ENCODE measurements around the gene GP5.
A peak's percentile ranks its signal among the peaks of the same experiment; 100 is the strongest.

GP5 gene

GRCh38 chr3:194401346-194401745, 2.3 kb upstream of the GP5 start:
- FAIRE-seq: no peak

GRCh38 chr3:194399874-194400411, 877 bp upstream of the GP5 start:
- TF ChIP-seq PAX5 (IDR thresholded peaks at IDR 0.05; ENCODE audit: insufficient read depth, low read length, severe bottlenecking): no peak
- peak; percentile 18; the same call in 1 of the 2 replicates for TF ChIP-seq SPI1 (IDR thresholded peaks at IDR 0.05; ENCODE audit: low read depth, low read length)
- DNase-seq (ENCODE audit: insufficient read length, low spot score) (no peak), FAIRE-seq (no peak)

More at GRCh38 chr3:194401346-194401745, 2.3 kb upstream of the GP5 start:
- TF ChIP-seq POLR2AphosphoS5 (IDR thresholded peaks at IDR 0.05; ENCODE audit: low read depth, low read length) (peak; percentile 23; the same call in 1 of the 2 replicates), TAF1 (IDR thresholded peaks at IDR 0.05; ENCODE audit: low read depth, low read length) (no peak), POLR2A (IDR thresholded peaks at IDR 0.05; ENCODE audit: low read depth, low read length) (no peak), PAX5 (IDR thresholded peaks at IDR 0.05; ENCODE audit: insufficient read depth, low read length, severe bottlenecking) (no peak), SPI1 (IDR thresholded peaks at IDR 0.05; ENCODE audit: low read depth, low read length) (no peak)
- no peak for DNase-seq (ENCODE audit: insufficient read length, low spot score)

GRCh38 chr3:194397757-194398312, 1.2 kb downstream of the GP5 start:
- FAIRE-seq: peak; percentile 45
- DNase-seq (ENCODE audit: insufficient read length, low spot score): no peak

GRCh38 chr3:194396859-194397756, 2.0 kb downstream of the GP5 start:
- DNase-seq (ENCODE audit: insufficient read length, low spot score): no peak
- TF ChIP-seq POLR2A (IDR thresholded peaks at IDR 0.05; ENCODE audit: low read depth, low read length): no peak
- TF ChIP-seq PAX5 (IDR thresholded peaks at IDR 0.05; ENCODE audit: insufficient read depth, low read length, severe bottlenecking): no peak
- no peak for TF ChIP-seq POU2F2 (IDR thresholded peaks at IDR 0.05; ENCODE audit: low read depth, low read length)
- no peak for TF ChIP-seq POLR2AphosphoS5 (IDR thresholded peaks at IDR 0.05; ENCODE audit: low read depth, low read length)
- no peak for TF ChIP-seq TAF1 (IDR thresholded peaks at IDR 0.05; ENCODE audit: low read depth, low read length)
- no peak for TF ChIP-seq SPI1 (IDR thresholded peaks at IDR 0.05; ENCODE audit: low read depth, low read length)
- no peak for FAIRE-seq

More at GRCh38 chr3:194397757-194398312, 1.2 kb downstream of the GP5 start:
- TF ChIP-seq TAF1 (IDR thresholded peaks at IDR 0.05; ENCODE audit: low read depth, low read length) (no peak), POLR2AphosphoS5 (IDR thresholded peaks at IDR 0.05; ENCODE audit: low read depth, low read length) (no peak), POU2F2 (IDR thresholded peaks at IDR 0.05; ENCODE audit: low read depth, low read length) (no peak), PAX5 (IDR thresholded peaks at IDR 0.05; ENCODE audit: insufficient read depth, low read length, severe bottlenecking) (no peak)

- FAIRE-seq: no peak
- DNase-seq (ENCODE audit: insufficient read length, low spot score): no peak
- no peak for TF ChIP-seq TAF1 (IDR thresholded peaks at IDR 0.05; ENCODE audit: low read depth, low read length)
- no peak for TF ChIP-seq POLR2A (IDR thresholded peaks at IDR 0.05; ENCODE audit: low read depth, low read length)
- TF ChIP-seq PAX5 (IDR thresholded peaks at IDR 0.05; ENCODE audit: insufficient read depth, low read length, severe bottlenecking): no peak
- no peak for TF ChIP-seq POU2F2 (IDR thresholded peaks at IDR 0.05; ENCODE audit: low read depth, low read length)
- no peak for TF ChIP-seq SPI1 (IDR thresholded peaks at IDR 0.05; ENCODE audit: low read depth, low read length)
- no peak for TF ChIP-seq POLR2AphosphoS5 (IDR thresholded peaks at IDR 0.05; ENCODE audit: low read depth, low read length)
Observed at GRCh38 chr3:194396539-194396858, 2.6 kb downstream of the GP5 start.

- no peak for TF ChIP-seq SPI1 (IDR thresholded peaks at IDR 0.05; ENCODE audit: low read depth, low read length)
- no peak for TF ChIP-seq PAX5 (IDR thresholded peaks at IDR 0.05; ENCODE audit: insufficient read depth, low read length, severe bottlenecking)
- TF ChIP-seq POLR2A (IDR thresholded peaks at IDR 0.05; ENCODE audit: low read depth, low read length): no peak
- no peak for TF ChIP-seq POU2F2 (IDR thresholded peaks at IDR 0.05; ENCODE audit: low read depth, low read length)
- TF ChIP-seq POLR2AphosphoS5 (IDR thresholded peaks at IDR 0.05; ENCODE audit: low read depth, low read length): no peak
- TF ChIP-seq TAF1 (IDR thresholded peaks at IDR 0.05; ENCODE audit: low read depth, low read length): no peak
- FAIRE-seq (no peak), DNase-seq (ENCODE audit: insufficient read length, low spot score) (no peak)
Observed at GRCh38 chr3:194395778-194396538, 3.1 kb downstream of the GP5 start.

- FAIRE-seq: no peak
- no peak for DNase-seq (ENCODE audit: insufficient read length, low spot score)
- TF ChIP-seq SPI1 (IDR thresholded peaks at IDR 0.05; ENCODE audit: low read depth, low read length) (no peak), TAF1 (IDR thresholded peaks at IDR 0.05; ENCODE audit: low read depth, low read length) (no peak), POLR2AphosphoS5 (IDR thresholded peaks at IDR 0.05; ENCODE audit: low read depth, low read length) (no peak), POLR2A (IDR thresholded peaks at IDR 0.05; ENCODE audit: low read depth, low read length) (no peak), PAX5 (IDR thresholded peaks at IDR 0.05; ENCODE audit: insufficient read depth, low read length, severe bottlenecking) (no peak), POU2F2 (IDR thresholded peaks at IDR 0.05; ENCODE audit: low read depth, low read length) (no peak)
Observed at GRCh38 chr3:194395212-194395611, 3.9 kb downstream of the GP5 start.

GRCh38 chr3:194392576-194392975, 6.5 kb downstream of the GP5 start:
- TF ChIP-seq POU2F2 (IDR thresholded peaks at IDR 0.05; ENCODE audit: low read depth, low read length) (no peak), TAF1 (IDR thresholded peaks at IDR 0.05; ENCODE audit: low read depth, low read length) (no peak), POLR2A (IDR thresholded peaks at IDR 0.05; ENCODE audit: low read depth, low read length) (no peak), SPI1 (IDR thresholded peaks at IDR 0.05; ENCODE audit: low read depth, low read length) (no peak), PAX5 (IDR thresholded peaks at IDR 0.05; ENCODE audit: insufficient read depth, low read length, severe bottlenecking) (no peak), POLR2AphosphoS5 (IDR thresholded peaks at IDR 0.05; ENCODE audit: low read depth, low read length) (no peak)
- DNase-seq (ENCODE audit: insufficient read length, low spot score) (no peak), FAIRE-seq (no peak)

- no peak for DNase-seq (ENCODE audit: insufficient read length, low spot score)
- FAIRE-seq: no peak
- TF ChIP-seq POU2F2 (IDR thresholded peaks at IDR 0.05; ENCODE audit: low read depth, low read length): no peak
- no peak for TF ChIP-seq TAF1 (IDR thresholded peaks at IDR 0.05; ENCODE audit: low read depth, low read length)
- TF ChIP-seq POLR2AphosphoS5 (IDR thresholded peaks at IDR 0.05; ENCODE audit: low read depth, low read length): no peak
- TF ChIP-seq SPI1 (IDR thresholded peaks at IDR 0.05; ENCODE audit: low read depth, low read length): no peak
- TF ChIP-seq POLR2A (IDR thresholded peaks at IDR 0.05; ENCODE audit: low read depth, low read length): no peak
- no peak for TF ChIP-seq PAX5 (IDR thresholded peaks at IDR 0.05; ENCODE audit: insufficient read depth, low read length, severe bottlenecking)
Observed at GRCh38 chr3:194390835-194391234, 8.2 kb downstream of the GP5 start.

Measured in GM12891 (cell line).